BLaER1 treated with 17β-estradiol and CSF1 and Interleukin-3, amounts not matched to agents 10 nM and 100 nM (cell line): Measurements from ENCODE around the gene FHOD1.

Experiments used
- H3K27ac ChIP-seq, 11 experiments: shearing (Covaris generic); formaldehyde crosslinking; 2 replicates each; pipeline ENCODE4 v1.8.1; 2022
- H3K27me3 ChIP-seq, 11 experiments: shearing (Covaris generic); formaldehyde crosslinking; 2 replicates each; pipeline ENCODE4 v1.8.1; 2022
- H3K36me3 ChIP-seq, 11 experiments: shearing (Covaris generic); formaldehyde crosslinking; 2 replicates each; pipeline ENCODE4 v1.8.1; 2022
- H3K4me1 ChIP-seq, 10 experiments: shearing (Covaris generic); formaldehyde crosslinking; 2 replicates each; pipeline ENCODE4 v1.8.1; 2022
- H3K4me2 ChIP-seq, 11 experiments: shearing (Covaris generic); formaldehyde crosslinking; 2 replicates each; pipeline ENCODE4 v1.8.1; 2022
- H3K4me3 ChIP-seq, 10 experiments: shearing (Covaris generic); formaldehyde crosslinking; 2 replicates each; pipeline ENCODE4 v1.8.1; 2022
- H3K9ac ChIP-seq, 11 experiments: shearing (Covaris generic); formaldehyde crosslinking; 2 replicates each; pipeline ENCODE4 v1.8.1; 2022
- H3K9me3 ChIP-seq, 11 experiments: shearing (Covaris generic); formaldehyde crosslinking; replicated peaks in 1 of 11; 2 replicates each; pipeline ENCODE4 v1.8.1; 2022
- H4K20me1 ChIP-seq, 11 experiments: shearing (Covaris generic); formaldehyde crosslinking; 2 replicates each; pipeline ENCODE4 v1.8.1; 2022
- Cebpa-rat ChIP-seq, 11 experiments: shearing (Covaris generic); IDR thresholded peaks; 2 replicates each; pipeline ENCODE4 v1.8.1; 2022

FHOD1 gene

DNA sequence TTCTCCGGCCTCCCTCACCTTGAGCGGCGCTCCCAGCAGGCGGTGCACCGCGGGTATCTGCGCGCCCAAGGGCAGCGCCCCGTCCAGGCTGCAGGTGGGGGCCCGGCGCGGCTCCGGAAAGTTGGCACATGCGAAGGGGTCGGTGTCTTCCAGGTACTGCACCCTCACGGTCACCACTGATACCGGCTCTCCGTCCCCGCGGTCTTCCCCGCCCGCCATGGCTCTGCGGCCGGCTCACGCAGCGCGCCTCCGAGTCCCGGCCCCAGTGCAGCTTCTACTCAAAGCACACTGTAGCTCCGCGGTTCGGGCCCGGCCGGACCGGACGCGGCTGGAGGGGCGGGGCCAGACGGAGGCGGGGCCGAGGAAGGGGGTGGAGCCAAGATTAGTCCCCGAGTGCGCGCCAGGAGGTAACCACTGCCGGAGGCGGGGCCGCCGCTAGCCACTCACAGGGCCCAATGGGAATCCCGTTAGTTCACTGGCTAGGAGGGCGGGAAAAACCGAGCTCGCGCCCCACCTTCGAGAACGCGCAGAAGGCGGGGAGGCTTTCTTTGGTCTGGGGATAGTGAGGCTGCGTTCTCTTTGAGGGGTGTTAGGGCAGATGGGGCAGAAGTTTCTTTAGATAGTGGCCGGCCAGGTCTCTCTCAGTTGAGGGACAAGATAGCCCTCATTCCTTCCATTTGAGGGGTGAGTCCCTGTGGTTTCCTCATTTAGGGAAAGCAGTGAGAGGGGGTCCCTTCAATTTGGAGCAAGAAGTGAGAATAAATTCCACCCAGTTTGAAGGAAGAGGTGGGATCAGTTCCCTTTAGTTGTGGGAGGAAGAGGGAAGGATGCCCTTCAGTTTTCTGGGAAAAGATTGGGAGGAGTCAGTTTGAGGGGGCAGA lies at the start of gene FHOD1:
Gene FHOD1, minus strand, starts transcription at position 290 of the 881 bp plus-strand sequence. Its CDS starts 71 bp downstream, at position 219.
- Histone ChIP-seq H3K27ac (peak within 1 kb of the TSS; percentile 11 to 92 (median 86); a peak in 21 of 22 replicates), H3K9ac (peak within 1 kb of the TSS; percentile 66 to 86 (median 79)), H3K36me3 (no peaks in the 10 kb centered on the region), H3K4me1 (peaks cover 52 to 83% (median 76%) of the 10 kb centered on the region in 10 experiments), H3K9me3 (no peaks in the 10 kb centered on the region), H3K4me3 (peak within 1 kb of the TSS; percentile 73 to 89 (median 84)), H3K4me2 (peak within 1 kb of the TSS; percentile 92 to 100 (median 98)), H4K20me1 (peaks cover 0 to 48% (median 18%) of the 10 kb centered on the region in 11 experiments; a peak in 15 of 22 replicates), H3K27me3 (peaks cover 23 to 32% (median 29%) of the 10 kb centered on the region in 11 experiments)
- TF ChIP-seq Cebpa-rat (IDR thresholded peaks at IDR 0.05) = no peak

DNA sequence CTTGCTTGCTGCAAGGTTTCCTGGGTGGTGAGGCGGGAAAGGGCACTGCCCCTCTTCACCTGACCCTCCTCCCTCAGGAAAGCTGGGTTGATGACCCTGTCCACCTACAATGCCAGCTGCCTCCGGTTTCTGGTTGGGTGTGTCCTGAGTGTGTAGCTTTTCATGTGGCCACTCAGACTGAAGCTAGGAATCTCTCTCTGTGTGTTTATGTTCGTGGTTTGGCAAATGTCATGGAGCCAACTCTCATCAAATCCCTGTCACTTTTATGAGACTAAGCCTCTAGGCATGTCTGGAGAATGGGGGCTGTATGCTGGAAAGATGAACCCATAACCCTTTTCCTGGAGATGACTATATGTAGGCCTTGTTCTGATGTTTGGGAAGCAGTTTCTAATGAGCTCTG lies 49.1 kb upstream of the FHOD1 start:
- Histone ChIP-seq H3K4me2 (no peak overlapping the region), H3K9ac (no peak overlapping the region), H3K27ac (no peak overlapping the region), H4K20me1 (no peaks in the 10 kb centered on the region), H3K4me1 (no peaks in the 10 kb centered on the region), H3K9me3 (no peaks in the 10 kb centered on the region), H3K36me3 (no peaks in the 10 kb centered on the region), H3K27me3 (no peaks in the 10 kb centered on the region), H3K4me3 (no peak overlapping the region)
- no peak for TF ChIP-seq Cebpa-rat (IDR thresholded peaks at IDR 0.05)

DNA sequence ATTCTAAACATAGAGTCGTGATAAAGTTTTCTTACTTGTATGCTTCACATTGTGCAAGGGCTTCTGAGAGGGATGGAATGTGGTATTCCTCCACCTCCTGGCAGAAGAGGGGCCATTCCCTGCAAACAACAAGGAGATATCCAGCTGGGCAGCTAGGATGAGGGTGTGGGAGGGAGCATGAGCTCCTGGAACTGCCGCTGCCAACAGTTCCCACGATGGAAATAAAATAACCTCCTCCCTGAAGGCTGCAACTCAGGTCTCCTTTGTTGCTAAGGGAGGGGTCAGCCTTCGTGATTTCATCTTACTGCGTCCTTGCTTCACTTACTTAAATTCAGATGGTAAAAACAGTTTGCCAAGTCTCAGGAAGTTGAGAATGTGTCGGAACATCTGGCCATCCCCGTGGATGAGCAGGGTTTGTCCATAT lies 47.7 kb upstream of the FHOD1 start:
- Histone ChIP-seq H3K27me3 (no peaks in the 10 kb centered on the region), H3K36me3 (no peaks in the 10 kb centered on the region), H3K4me1 (peaks cover 0 to under 1% (median 0%) of the 10 kb centered on the region in 10 experiments; a peak in 2 of 20 replicates), H3K4me2 (no peak overlapping the region), H4K20me1 (no peaks in the 10 kb centered on the region), H3K27ac (no peak overlapping the region), H3K9me3 (no peaks in the 10 kb centered on the region), H3K9ac (no peak overlapping the region), H3K4me3 (no peak overlapping the region)
- no peak for TF ChIP-seq Cebpa-rat (IDR thresholded peaks at IDR 0.05)

DNA sequence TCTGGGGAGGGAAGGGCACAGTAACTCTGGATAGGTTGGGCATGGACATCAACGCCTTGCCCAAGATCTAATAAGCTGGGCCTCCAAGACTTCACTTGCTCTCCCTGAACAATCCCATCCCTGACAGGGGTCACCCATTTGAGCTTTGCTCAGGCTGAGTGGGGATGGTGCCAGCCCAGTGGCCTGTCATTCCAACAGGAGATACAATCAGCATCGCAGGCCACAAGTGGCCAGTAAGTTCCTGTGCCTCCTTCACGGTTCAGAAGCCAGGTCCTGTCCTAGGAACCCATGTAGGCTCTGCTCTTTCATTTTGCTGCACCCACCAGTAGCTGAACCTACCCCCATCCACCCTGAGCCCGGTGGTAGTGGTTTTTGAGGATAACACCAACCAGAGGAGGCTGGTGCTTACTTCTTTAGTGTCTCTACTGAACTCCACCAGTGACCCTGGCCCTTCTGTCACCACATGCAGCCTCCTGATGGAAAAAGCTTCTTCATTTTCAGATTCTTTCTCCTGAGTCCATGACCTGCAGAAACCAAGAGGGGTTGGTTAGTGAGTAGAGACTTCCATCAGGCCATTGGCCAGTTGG lies 47.0 kb upstream of the FHOD1 start:
- Histone ChIP-seq H3K36me3 (no peaks in the 10 kb centered on the region), H3K9ac (no peak overlapping the region), H3K9me3 (no peaks in the 10 kb centered on the region), H3K27ac (no peak overlapping the region), H3K27me3 (no peaks in the 10 kb centered on the region), H3K4me1 (peaks cover 4 to 7% (median 6%) of the 10 kb centered on the region in 10 experiments; a peak in 10 of 20 replicates), H4K20me1 (no peaks in the 10 kb centered on the region), H3K4me2 (no peak overlapping the region), H3K4me3 (no peak overlapping the region)
- TF ChIP-seq Cebpa-rat (IDR thresholded peaks at IDR 0.05) = no peak

DNA sequence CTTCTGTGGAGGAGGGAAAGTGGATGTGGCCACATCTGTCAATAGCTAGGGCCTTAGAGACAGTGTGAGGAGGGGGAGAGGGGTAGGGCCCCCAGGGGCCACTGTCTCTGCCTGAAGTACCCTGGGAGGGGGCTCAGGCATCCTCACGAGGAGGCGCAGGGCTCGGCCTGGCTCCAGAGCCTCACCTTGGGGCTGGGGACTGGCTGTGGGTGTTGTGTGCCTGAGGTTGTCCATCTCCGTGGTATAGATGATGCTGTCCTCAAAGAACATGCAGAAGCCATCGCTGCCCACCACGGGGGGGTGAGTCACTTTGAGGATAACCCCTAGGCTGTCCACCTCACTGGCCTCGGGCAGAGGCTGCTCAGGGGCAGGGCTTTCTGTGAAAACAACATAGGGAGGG lies 44.2 kb upstream of the FHOD1 start:
- Histone ChIP-seq H3K27me3 (no peaks in the 10 kb centered on the region), H3K9ac (no peak overlapping the region), H3K27ac (no peak overlapping the region), H3K4me2 (no peak overlapping the region), H3K9me3 (no peaks in the 10 kb centered on the region), H3K36me3 (no peaks in the 10 kb centered on the region), H3K4me3 (no peak overlapping the region), H4K20me1 (no peaks in the 10 kb centered on the region; a peak in 1 of 22 replicates), H3K4me1 (peaks cover 4 to 12% (median 6%) of the 10 kb centered on the region in 10 experiments; a peak in 11 of 20 replicates)
- no peak for TF ChIP-seq Cebpa-rat (IDR thresholded peaks at IDR 0.05)

- H3K4me3 ChIP-seq = no peak overlapping the region
- no peak for TF ChIP-seq Cebpa-rat (IDR thresholded peaks at IDR 0.05)
- H3K4me1 ChIP-seq = peaks cover 10 to 42% (median 26%) of the 10 kb centered on the region in 10 experiments; a peak in 19 of 20 replicates
- H3K27me3 ChIP-seq = no peaks in the 10 kb centered on the region
- H3K36me3 ChIP-seq = no peaks in the 10 kb centered on the region
- H3K9ac ChIP-seq = no peak overlapping the region
- no peak overlapping the region for H3K27ac ChIP-seq
- H3K4me2 ChIP-seq = no peak overlapping the region
- H3K9me3 ChIP-seq = no peaks in the 10 kb centered on the region
- H4K20me1 ChIP-seq = peaks cover 0 to 8% (median 0%) of the 10 kb centered on the region in 11 experiments; a peak in 2 of 22 replicates
These were observed 40.7 kb upstream of the FHOD1 start for GRCh38 chr16:67287960-67288359.

GRCh38 chr16:67286441-67287235 lies 39.4 kb upstream of the FHOD1 start:
- H3K27ac ChIP-seq = no peak overlapping the region
- no peak overlapping the region for H3K4me2 ChIP-seq
- no peaks in the 10 kb centered on the region for H3K27me3 ChIP-seq
- H3K9me3 ChIP-seq = no peaks in the 10 kb centered on the region
- peaks cover 0 to 8% (median 0%) of the 10 kb centered on the region in 11 experiments; a peak in 2 of 22 replicates for H4K20me1 ChIP-seq
- TF ChIP-seq Cebpa-rat (IDR thresholded peaks at IDR 0.05) = no peak
- no peak overlapping the region for H3K9ac ChIP-seq
- no peaks in the 10 kb centered on the region for H3K36me3 ChIP-seq
- H3K4me1 ChIP-seq = peaks cover 10 to 42% (median 26%) of the 10 kb centered on the region in 10 experiments; a peak in 19 of 20 replicates
- H3K4me3 ChIP-seq = no peak overlapping the region

- H3K4me1 ChIP-seq = peaks cover 10 to 42% (median 26%) of the 10 kb centered on the region in 10 experiments; a peak in 19 of 20 replicates
- peaks cover 0 to 8% (median 0%) of the 10 kb centered on the region in 11 experiments; a peak in 2 of 22 replicates for H4K20me1 ChIP-seq
- TF ChIP-seq Cebpa-rat (IDR thresholded peaks at IDR 0.05) = no peak
- H3K36me3 ChIP-seq = no peaks in the 10 kb centered on the region
- H3K4me3 ChIP-seq = no peak overlapping the region
- H3K27me3 ChIP-seq = no peaks in the 10 kb centered on the region
- H3K27ac ChIP-seq = no peak overlapping the region
- no peaks in the 10 kb centered on the region for H3K9me3 ChIP-seq
- peak overlapping the region; percentile 7 to 81 (median 65); a peak in 20 of 22 replicates for H3K4me2 ChIP-seq
- peak overlapping the region in 5 of 11 experiments; percentile 14 to 51 (median 48); a peak in 5 of 22 replicates for H3K9ac ChIP-seq
These were observed 37.7 kb upstream of the FHOD1 start for GRCh38 chr16:67284699-67285646.
